Measurements from ENCODE around the gene MERTK.
"Not testable (repeated sequence)": the region's sequence is repeated elsewhere in the genome, so short reads cannot be mapped to it uniquely, and the experiment has no call there.

Gene MERTK

DNA sequence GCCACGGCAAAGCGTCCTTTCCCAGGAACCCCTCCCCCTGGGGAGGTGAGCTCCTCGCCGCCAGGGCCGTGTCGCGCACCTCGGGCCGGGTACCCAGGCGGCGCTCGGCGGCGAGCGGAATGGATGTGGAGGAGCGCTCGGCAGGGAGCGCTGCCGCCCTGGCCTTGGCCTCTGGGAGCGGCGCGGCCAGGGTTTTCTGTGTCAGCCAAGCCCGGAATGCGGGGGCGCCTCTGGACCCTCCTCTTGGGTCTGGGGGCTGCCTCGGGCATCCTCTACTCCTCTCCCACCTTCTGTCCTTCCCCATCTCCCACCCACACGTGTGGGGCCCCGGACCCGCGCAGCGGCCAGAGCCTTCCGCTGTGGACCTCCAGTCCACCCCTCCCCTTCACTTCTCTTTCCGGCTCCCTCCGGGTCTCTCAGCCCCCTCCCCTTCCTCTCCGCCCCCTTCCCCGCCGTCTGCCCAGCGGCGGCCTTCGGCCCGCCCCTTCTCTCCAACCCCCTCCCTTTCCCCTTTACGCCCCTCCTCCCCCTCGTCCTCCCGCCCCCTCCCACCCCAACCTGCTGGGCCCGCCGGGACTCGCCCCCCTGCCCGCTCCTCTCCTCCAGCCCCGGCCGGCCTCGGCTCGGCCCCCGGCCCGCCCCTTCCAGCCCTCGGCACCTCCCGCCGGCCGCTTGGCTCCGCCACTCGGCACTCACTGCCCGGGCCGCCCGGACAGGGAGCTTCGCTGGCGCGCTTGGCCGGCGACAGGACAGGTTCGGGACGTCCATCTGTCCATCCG lies at the start of gene MERTK:
Gene MERTK (plus strand): TSS at position 684 of the 779 bp plus-strand sequence. CDS start 129 bp downstream, outside the sequence.
- DNase-seq = peak; percentile 87

DNA sequence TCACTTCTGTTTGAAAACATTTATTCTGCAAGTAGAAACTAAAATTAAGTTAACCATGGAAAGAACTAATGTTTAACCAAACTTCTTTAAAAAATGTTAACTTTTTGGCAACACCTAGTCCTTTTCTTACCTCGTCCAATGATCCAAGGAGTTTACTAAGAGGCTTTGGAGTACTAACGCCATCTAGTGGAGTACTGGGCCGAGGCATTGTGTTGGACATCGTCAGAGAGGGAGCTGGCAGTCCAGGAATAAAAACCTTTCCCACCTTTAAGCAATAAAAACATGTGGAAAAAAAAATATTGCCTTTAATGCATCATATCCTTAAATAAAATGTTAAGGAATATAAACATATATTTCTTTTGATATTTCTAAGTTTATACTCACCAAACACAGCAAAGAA lies 47.8 kb upstream of the MERTK start:
- DNase-seq = not testable (repeated sequence)

DNA sequence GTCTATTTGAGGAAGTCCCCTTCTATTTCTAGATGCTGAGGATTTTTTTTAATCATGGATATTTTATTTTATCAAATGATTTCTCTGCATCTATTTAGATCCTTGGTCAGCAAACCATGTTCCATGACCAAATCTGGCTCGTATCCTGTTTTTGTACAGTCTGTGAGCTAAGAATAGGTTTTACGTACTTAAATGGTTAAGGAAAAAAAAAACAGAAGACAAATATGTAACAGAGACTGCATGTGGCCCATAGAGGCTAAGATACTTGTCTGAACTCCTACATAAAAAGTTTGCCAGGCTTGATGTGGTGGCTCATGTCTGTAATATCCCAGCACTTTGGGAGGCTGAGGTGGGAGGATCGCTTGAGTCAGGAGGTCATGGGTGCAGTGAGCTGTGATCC lies 45.9 kb upstream of the MERTK start:
- not testable (repeated sequence) for DNase-seq

DNA sequence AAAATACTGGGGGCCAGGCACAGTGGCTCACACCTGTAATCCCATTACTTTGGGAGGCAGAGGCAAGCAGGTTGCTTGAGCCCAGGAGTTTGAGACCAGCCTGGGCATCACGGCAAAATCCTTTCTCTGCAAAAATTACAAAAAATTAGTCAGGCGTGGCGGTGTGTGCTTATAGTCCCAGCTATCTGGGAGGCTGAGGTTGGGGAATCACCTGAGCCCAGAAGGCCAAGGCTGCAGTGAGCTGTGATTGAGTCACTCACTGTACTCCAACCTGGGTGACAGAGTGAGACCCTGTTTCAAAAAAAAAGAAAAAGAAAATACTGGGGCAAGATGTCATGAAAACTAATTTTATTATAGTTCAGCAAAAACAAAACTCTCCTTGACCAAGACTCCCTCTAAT lies 38.4 kb upstream of the MERTK start:
- not testable (repeated sequence) for DNase-seq

DNA sequence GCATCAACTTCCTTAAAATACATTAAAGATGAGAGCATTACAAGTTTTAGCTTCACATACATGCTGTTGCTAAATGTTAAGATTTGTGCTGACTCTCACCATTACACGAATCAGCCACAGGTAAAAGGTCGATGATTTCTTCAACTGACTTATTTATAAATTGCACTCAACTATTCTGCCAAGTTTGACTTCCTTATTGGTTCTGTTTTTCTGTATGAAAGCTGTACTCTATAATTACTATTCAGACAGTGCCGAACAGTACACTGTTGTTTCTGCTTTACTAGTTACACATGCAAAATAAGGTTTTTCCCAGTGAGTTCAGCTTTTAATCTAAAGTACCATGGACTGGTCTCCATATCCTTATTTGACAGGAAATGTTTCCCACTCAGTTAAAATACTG lies 33.3 kb upstream of the MERTK start:
- DNase-seq = not testable (repeated sequence)

DNA sequence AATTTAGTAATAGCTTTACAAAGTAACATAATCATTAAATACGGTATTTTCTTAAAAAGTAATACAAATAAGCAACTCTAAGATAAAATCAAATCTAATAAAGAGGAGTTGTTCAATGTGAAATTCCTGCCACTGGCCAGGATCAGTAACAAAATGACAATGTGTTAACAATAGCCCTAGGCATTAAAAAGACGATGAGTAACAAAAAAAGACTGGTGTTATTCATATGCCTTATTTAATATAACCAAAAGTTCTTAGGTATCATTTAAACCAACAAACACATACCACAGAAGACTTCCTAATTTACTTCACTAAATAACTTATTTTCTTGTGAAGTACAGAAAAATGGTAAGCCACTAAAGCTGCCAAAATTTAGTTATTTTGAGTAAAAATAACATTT lies 25.6 kb upstream of the MERTK start:
- DNase-seq = not testable (repeated sequence)

DNA sequence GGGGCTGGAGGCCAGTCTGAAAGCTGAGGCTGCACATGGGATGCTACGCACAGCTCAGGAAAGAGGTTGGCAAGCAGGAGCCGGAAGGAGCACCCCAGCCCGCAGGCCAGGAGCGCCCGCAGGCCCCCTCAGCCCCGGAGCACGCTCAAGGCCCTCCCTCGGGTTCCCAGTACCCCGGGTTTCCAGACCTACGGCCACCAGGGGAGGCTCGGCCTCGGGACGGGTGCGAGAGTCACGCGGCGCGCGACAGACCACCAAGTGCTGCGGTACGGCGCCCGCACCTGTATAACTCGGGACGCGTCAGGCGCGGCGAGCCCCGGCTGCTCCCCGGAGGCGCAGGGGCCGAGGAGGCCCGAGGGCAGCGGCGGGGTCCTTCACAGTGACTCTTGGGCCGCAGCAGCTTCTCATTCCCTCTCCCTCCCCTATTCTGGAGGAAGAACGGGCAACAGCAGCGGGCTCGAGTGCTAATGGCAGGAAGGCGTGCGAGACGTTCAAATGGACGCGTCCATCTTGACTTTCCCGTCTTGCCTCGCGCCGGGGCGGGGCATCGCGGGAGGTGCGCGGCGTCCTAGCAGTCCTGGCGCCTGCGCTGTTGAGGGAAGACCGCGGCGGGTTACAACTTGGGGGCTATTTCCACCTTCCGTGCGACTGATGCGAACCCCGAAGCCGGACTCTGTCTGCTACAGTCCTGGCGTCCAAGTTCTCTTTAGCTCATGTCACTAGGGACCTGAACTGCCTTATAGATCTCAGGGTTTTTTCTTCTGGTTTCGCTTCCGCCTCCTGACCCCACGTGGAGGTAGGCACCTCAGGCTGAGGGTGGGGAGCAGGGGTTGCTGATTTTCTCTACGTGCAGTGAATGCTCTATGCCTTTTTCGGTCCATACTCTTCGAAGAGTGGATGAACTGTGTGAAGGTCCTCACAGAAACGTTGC lies 14.5 kb upstream of the MERTK start, which contains the start of gene ANAPC1:
Gene ANAPC1 (minus strand): TSS at position 533 of the 931 bp plus-strand sequence. CDS start 3,368 bp downstream, outside the sequence.
- DNase-seq = peak; percentile 43

DNA sequence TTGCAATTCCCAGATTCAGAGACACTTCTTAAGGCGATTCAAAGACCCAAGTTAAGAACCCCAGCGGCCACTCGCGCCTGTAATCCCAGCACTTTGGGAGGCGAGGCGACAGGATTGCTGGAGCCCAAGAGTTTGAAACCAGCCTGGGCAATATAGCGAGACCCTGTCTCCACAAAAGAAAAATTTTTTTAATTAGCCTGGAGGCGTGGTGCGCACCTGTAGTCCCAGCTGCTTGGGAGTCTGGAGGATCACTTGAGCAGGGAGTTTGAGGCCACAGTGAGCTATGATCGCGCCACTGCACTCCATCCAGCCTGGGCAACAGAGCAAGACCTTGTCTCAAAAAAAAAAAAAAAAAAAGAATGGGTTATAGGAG lies 13.8 kb upstream of the MERTK start:
- no peak for DNase-seq

DNA sequence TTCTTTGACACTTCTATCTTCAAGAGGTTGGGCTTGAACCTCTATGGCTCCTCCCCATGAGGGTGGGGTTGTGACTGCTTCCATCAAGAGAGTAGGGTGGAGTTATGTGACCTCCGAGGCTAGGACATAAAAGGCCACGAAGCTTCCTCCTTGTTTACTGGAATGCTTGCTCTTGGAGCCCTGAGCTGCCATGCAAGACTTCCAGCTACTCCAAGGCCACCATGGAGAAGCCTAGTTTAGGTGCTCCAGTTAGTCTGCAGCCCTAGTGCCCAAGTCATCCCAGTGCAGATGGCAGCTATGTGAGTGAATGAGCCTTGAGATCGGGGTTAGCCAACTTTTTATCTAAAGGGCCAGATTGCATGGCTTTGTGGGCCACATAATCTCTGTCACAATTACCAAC lies 2.4 kb upstream of the MERTK start:
- no peak for DNase-seq

DNA sequence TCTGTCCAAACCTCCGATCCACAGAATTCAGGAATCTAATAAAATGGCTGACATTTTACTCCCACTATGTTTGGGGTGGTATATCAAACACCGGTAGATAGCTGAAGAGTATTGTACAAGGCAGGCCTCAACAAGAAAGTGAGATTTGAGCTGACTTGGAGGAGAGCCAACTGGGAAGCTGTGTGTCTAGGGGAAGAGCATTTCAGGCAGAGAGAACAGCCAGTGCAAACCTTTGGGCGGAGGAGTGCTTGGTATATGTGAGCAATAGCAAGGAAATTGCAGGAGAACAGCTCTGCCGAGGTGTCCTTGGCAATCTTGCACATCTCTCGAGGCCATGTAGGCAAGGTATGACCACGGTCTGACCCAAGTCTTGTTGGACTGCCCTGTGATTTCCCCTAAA lies 1.8 kb upstream of the MERTK start:
- no peak for DNase-seq

DNA sequence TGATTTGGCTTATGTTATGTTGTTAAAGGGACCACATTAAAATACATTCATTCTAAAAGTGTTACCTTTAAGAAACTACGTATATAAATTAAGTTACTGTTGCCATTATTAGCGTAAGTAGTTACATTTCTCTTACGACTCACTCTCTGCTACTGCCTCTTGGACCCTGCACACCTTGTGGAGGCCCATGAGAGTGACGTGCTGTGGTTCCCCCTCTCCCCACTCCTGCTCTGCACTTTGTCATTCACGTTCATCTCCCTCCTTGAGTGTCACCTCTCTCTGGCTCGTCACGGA lies 830 bp upstream of the MERTK start:
- DNase-seq = no peak

DNA sequence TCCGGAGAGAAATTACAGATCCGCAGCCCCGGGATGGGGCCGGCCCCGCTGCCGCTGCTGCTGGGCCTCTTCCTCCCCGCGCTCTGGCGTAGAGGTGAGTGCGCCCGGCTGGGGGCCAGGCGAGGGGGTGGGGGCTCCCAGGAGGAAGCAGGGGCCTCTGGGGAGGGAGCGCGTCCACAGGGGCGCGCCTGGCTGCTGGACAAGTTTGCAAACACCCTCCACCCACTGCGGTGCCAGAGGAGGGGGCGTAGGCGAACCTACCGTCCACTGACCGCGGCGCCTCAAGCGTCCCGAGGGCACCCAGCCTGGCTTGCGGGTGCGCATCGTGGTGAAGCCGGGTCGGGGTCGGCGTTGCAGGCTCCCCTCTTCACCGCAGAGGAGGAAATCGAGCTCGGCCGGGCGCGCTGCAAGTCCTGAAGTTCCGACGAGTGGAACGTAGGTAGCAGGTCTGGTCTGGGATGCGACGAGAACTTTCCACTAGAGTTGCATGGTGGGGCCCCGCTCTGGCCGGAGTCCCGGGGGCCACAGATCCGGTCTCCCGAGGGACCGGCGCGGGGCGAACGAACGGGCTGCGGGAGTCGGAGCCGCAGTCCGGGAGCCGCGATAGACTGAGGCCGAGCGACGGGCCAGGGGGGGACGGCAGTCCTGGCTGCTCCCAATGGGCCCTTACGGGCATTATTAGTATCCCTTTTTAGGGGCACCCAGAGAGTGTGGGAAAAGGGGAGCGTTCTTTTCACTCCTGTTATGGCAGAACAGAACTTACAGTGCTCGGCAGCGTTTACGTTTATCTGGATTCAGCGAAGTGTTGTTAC lies 502 bp downstream of the MERTK start:
- no peak for DNase-seq

DNA sequence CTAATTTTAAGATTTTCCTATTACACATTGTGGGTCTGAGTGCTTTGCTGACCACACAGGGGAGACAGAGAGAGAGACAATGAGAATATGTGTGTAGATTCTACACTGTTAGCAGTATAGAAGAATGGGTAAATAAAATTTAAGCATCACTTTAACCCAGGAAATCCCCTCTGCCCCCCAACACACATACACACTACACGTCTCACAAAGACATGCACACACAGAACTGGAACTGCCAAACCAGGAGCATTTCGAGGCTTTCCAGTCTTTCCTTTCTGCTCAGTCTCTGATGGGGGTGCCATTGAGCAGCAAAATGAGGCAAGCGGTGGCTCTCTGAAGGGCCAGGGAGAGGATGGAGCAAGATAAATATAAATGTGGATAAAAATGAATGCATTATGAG lies 2.5 kb downstream of the MERTK start:
- DNase-seq = peak; percentile 35

DNA sequence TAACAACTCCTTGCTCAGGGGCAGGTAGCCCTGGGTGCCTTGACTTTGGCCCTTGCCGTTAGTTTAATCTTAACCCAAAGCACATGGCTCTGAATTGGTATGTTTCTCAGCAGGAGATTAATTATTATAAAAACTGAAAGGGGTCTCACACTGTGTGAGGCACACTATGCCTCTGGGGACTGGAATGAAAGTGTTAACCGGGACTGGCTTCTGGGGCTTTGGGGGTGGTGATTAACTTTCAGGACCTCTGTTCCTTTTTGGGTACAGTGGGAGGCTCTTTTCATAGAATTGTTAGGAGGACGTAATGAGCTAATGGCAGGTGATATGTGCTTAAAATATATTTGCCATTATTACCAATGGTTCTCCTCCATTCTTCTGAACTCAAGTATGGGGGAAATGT lies 5.1 kb downstream of the MERTK start:
- DNase-seq = no peak

DNA sequence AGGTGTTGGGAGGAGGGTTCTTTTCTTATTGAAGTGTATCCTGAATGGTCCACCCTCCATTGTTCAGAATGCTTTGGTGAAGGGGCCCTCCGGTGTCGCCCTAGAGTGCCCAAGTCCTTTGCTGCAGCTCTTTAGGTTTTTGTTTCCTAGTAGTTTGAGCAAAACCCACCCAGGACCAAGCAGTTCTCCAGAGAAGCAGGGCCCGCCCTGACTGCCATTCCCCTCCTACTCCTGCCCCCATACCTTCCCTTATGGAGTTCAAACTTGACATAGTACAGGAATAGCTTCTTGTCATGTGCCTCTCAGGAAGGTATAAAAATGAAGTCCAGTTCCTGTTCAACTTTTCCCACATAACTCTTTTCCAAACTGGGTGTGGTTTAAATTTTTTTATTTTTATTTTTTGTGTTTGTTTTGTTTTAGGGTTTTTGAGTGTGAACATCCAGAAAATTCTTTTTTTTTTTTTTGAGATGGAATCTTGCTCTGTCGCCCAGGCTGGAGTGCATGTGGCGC lies 5.6 kb downstream of the MERTK start:
- DNase-seq = no peak

DNA sequence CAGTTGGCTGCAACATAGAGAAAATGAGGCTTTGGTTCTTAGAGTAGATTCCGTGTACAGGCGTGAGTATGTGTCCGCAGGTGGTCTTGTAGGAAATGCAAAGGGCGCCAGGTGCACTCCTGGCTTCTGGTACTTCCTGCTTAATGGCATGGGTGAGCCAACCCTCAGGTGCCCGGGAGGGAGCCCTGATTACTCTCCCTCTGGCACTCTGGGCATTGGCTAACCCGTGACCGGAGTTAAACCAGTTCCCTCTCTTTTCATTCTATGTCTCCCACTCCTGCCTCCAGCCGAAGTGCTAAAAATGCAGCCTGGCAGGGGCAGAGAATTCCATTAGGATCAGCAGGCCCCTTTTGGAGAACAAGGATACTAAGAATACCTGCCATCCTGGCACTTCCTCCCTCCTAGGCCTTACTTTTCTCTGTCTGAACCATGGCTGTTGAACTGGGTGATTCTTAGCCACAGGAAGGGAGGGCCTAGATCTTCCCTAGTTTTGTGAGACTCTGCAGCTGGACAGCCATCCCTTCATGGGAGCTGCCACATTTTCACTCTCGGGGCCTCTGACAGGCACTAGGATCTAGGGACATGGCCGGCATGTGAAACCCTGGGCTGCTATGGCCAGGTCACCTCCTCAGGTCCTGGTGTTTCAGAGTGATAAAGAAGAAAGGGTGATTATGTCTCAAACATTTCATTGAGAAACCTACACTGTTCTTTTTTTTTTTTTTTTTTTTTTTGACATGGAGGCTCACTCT lies 6.5 kb downstream of the MERTK start:
- no peak for DNase-seq

DNA sequence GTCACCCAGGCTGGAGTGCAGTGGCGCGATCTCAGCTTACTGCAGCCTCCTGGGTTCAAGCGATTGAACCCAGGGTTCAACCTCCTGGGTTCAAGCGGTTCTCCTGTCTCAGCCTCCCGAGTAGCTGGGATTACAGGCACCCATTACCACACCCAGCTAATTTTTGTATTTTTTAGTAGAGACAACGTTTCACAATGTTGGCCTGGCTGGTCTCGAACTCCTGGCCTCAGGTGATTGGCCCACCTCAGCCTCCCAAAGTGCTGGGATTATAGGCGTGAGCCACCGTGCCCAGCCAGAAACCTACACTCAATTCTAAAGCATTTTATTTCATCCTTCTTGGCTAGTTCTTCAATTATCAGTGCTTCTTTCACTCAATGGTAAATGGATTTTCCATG lies 7.1 kb downstream of the MERTK start:
- DNase-seq = not testable (repeated sequence)

DNA sequence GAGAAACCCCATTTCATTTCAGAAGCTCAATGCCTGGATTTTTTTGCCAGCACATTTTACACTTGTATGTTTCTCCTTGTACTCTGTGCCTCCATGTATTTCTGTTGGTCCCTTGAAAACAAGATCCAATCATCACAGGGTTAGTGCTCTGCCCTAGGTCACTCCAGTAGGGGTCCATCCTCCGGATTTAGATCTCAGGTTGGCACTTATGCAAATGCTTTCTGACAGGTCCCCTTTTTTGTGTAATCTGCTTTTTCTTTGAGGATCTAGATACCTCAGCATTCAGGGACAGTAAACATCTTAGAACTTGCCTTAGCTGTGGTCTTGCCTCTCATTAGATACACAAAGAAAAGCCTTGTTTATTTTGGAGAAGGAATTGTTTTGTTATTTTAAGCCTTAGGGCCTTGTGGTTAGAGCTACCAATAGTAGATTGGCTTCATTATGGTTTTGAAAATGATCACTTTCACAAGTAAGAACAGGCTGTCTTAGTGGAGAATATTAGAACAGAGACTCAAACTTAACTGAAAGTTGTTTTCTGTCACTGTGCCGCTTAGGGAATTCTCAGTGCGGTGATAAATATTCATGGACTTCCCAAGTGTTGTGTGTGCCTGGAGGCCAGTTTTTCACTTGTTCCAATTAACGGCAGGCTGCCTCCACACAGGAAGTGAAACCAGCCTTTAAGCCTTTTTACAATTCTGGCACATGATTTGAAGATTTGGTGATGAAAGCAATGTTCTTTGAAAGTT lies 7.8 kb downstream of the MERTK start:
- no peak for DNase-seq

DNA sequence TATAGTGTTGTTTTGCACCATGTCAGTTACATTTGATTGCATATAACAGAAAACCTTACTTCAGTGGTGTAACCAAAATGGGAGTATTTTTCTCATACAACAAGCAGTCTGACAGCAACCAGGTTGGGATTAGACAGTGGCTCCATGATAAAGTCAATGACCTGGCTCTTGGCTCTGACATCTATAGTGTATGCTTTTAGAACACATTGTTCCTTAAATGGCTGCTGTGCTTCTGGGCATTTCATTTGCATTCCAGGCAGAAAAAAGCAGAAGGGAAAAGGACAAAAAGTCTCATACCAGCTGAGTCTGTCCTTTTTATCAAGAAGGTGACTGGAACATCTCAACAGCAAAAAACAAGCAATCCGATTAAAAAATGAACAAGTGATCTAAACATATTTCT lies 10.2 kb downstream of the MERTK start:
- no peak for DNase-seq

DNA sequence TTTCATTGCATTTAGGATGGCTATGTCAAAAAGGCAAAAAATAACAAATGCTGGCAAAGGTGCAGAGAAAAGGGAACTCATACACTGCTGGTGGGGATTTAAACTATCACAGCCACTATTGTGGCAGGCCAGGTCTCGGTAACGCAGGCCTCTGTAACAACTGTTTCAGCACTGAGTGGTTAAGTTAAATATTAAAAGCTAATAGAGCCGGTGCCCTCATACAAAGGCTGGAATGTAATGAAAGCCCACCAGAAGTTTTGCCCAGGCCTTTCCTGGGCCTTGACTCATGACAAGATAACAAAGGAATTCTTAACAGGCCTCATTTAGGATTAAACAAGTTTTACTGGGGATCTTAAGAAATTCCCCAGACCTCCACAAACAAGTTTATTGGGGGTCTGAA lies 10.7 kb downstream of the MERTK start:
- no peak for DNase-seq

DNA sequence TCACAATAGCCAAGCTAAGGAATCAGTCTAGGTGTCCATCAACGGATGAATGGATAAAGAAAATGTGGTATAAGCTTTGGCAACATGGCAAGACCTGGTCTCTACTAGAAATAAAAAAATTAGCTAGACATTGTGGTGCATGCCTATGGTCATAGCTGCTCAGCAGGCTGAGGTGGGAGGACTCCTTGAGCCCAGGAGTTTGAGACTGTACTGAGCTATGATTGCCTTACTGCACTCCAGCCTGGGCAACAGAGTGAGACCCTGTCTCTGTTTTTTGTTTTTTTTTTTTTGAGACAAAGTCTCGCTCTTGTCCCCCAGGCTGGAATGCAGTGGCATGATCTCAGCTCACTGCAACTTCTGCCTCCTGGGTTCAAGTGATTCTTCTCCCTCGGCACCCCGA lies 11.6 kb downstream of the MERTK start:
- DNase-seq = not testable (repeated sequence)
